HG03460 (cell line): ENCODE measurements around the gene OR10G8.

Source experiments
- ATAC-seq: cut with Tn5 transposase; IDR thresholded peaks from one replicate; pipeline ENCODE4 v1.9.1; 2021; ENCODE audit not compliant: unreplicated experiment

OR10G8 gene

DNA sequence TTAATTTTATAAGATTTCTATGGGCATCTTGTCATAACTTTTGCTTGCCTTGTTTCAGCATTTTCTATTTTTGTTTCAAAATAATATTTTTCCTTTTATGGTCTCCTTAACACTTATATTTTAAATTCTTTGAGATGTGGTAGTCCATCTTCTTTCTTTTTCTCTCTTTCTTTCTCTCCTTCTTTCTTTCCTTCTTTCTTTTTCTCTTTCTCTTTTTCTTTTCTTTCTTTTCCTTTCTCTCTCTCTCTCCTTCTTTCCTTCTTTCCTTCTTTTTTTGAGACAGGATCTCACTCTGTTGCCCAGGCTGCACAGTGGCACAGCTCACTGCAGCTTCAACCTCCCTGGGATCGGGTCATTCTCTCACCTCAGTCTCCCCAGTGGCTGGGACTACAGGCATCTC lies 50.7 kb downstream of the OR10G8 start:
- ATAC-seq, result no peak

GRCh38 chr11:124078591-124078990 lies 52.0 kb downstream of the OR10G8 start:
- ATAC-seq, result no peak

GRCh38 chr11:124079631-124080326 lies 53.2 kb downstream of the OR10G8 start:
- ATAC-seq, result no peak
